HG03060 (cell line): Measurements from ENCODE around the gene TMEM200A.

Experiments
- ATAC-seq: cut with Tn5 transposase; IDR thresholded peaks from one replicate; pipeline ENCODE4 v1.9.1; 2021; ENCODE audit warnings: low read depth, moderate number of reproducible peaks; ENCODE audit not compliant: unreplicated experiment

Gene TMEM200A

DNA sequence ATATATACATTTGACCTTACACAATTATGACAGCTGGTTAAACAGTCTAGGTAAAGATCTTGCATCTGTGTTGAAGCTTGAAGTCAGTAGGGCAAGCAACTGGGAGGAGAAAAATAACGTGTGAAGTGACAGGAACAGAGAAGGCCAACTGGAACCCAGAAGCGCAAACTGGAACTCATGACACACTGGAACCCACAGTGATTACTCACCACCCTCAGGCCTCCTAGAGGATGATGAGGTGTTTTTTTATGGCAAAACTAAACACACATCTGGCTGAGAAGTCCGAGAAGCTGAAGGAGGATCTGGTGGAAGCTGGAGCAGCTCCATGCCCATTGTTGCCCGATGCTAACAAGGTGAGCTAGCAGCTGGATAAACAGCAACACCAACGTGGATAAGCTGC lies 108.1 kb downstream of the TMEM200A start:
- ATAC-seq: no peak

DNA sequence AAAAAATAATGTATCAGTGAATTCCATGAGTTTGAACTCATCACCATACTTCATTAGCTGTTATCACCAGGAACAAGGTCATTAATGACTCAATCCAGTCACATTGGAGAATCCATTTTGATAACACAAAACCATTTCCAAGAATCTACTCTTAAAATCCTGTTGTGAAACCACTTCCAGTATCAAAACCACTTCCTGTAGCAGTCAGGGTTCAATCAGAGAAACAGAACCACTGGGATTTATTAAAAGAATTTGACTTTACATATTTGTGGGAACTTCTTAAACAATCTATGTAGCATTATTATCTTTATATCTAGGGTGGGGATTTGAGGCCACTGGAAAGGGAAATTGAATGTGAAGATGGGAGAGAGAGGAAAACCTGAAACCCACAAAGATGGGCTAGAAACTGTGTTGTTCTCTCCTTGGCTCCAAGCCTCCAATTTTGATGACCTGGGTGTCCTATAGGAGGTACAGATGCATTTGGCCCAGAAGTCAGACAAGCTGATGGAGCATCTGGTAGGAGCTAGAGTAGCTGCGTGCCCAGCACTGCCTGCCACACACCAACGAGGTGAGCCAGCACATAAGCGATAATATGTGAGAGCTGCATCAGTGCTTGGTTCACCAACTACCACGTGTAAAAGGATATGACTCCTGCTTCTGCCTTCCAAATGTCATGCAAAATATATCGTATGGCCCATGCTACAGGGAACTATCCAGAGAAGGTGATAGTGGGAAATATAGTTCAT lies 117.0 kb downstream of the TMEM200A start:
- ATAC-seq: no peak

DNA sequence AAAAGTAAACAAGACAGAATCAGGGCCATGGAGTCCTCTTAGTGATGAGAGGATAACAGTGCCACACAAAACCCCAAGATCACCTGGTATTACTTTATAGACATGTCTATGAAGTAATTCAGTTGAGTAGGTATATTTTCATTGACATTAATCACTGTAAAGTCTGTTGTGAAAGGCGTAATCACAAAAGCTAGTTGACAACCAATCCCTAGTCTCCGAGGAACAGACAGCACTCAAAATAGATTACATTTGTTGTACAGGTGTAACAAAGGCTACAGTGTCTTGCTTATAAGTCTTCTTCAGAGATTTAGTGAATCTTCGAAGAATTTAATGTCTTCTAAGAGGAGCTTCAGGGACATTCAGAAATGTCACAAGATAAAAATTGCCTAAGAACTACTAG lies 120.1 kb downstream of the TMEM200A start:
- no peak for ATAC-seq

DNA sequence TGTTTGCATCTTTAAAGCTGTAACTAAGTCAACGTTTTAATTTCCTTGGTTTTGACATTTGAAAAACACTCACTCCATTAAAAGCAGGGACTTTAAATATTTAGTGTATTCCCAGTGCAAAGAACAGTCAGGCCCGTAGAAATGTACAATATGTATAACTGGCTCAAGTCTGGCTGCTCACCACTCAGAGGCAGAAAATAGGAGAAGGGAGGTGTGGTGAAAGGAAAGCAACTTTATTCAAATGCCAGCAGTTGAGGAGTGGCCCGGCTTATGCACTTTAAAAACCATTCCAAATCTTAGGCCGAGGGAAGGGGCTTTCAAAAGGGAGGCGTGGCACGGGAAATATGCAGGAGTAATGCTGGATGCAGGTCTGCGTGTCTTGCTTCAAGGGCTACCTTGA lies 120.6 kb downstream of the TMEM200A start:
- ATAC-seq: no peak

DNA sequence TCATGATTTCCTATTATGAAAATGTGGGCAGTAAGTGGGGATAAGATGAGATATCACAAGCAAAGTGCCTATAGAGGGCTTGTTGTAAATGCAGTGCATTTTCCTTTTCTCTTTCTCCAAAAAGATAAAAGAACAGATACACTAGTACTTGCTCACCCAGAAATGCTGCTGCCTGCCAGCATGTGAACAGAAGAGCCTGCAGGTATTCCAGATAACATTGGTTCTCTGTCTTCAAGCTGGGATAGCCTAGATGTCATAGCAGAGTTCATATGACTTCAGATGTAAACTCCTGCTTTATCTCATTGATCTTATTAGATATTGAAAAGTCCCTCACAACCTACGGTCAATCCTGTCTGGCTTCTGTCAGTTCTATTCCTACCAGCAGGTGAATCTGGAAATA lies 123.7 kb downstream of the TMEM200A start:
- ATAC-seq: no peak
